ENCODE data around the gene BAHCC1. TPM values are rescaled to one million over a fixed set of nuclear protein-coding genes. Genes with fewer than 3 reads are reported as not detected.

BAHCC1 gene
- total RNA-seq, 1 donor from 2014 or later = 22.7 TPM

- Mint-ChIP-seq H3K4me3 (ENCODE audit: unreplicated experiment) (no peak overlapping the region), H3K36me3 (ENCODE audit: low read depth) (peaks cover 5% of the 10 kb centered on the region), H3K4me1 (ENCODE audit: low read depth) (peaks cover 5% of the 10 kb centered on the region)
Measured at GRCh38 chr17:81455387-81455786, 60.1 kb downstream of the BAHCC1 start.

GRCh38 chr17:81456091-81456490 lies 60.8 kb downstream of the BAHCC1 start:
- H3K27ac Mint-ChIP-seq (ENCODE audit: unreplicated experiment) = no peak overlapping the region
- no peak overlapping the region for H3K4me3 Mint-ChIP-seq (ENCODE audit: unreplicated experiment)
- no peak for TF ChIP-seq CTCF (IDR thresholded peaks at IDR 0.05)
- H3K36me3 Mint-ChIP-seq (ENCODE audit: low read depth) = peaks cover 5% of the 10 kb centered on the region
- H3K27me3 Mint-ChIP-seq (ENCODE audit: low read depth) = no peaks in the 10 kb centered on the region
- H3K9me3 Mint-ChIP-seq (ENCODE audit: low read depth) = no peaks in the 10 kb centered on the region
- H3K4me1 Mint-ChIP-seq (ENCODE audit: low read depth) = peaks cover 5% of the 10 kb centered on the region
- DNase-seq (ENCODE audit: low spot score) = no peak

More at GRCh38 chr17:81455387-81455786, 60.1 kb downstream of the BAHCC1 start:
- Mint-ChIP-seq H3K27ac (ENCODE audit: unreplicated experiment) (no peak overlapping the region), H3K27me3 (ENCODE audit: low read depth) (no peaks in the 10 kb centered on the region), H3K9me3 (ENCODE audit: low read depth) (no peaks in the 10 kb centered on the region)
- TF ChIP-seq CTCF (IDR thresholded peaks at IDR 0.05) = no peak
- no peak for DNase-seq (ENCODE audit: low spot score)

GRCh38 chr17:81456798-81457197 lies 61.5 kb downstream of the BAHCC1 start:
- H3K4me3 Mint-ChIP-seq (ENCODE audit: unreplicated experiment) = no peak overlapping the region
- no peaks in the 10 kb centered on the region for H3K27me3 Mint-ChIP-seq (ENCODE audit: low read depth)
- no peak for DNase-seq (ENCODE audit: low spot score)
- no peaks in the 10 kb centered on the region for H3K9me3 Mint-ChIP-seq (ENCODE audit: low read depth)
- H3K36me3 Mint-ChIP-seq (ENCODE audit: low read depth) = peaks cover 5% of the 10 kb centered on the region
- peaks cover 5% of the 10 kb centered on the region for H3K4me1 Mint-ChIP-seq (ENCODE audit: low read depth)
- TF ChIP-seq CTCF (IDR thresholded peaks at IDR 0.05) = no peak
- no peak overlapping the region for H3K27ac Mint-ChIP-seq (ENCODE audit: unreplicated experiment)

- DNase-seq (ENCODE audit: low spot score) = no peak
- Mint-ChIP-seq H3K4me1 (ENCODE audit: low read depth) (peaks cover 5% of the 10 kb centered on the region), H3K36me3 (ENCODE audit: low read depth) (peaks cover 7% of the 10 kb centered on the region), H3K27me3 (ENCODE audit: low read depth) (no peaks in the 10 kb centered on the region), H3K4me3 (ENCODE audit: unreplicated experiment) (no peak overlapping the region), H3K9me3 (ENCODE audit: low read depth) (no peaks in the 10 kb centered on the region), H3K27ac (ENCODE audit: unreplicated experiment) (no peak overlapping the region)
- TF ChIP-seq CTCF (IDR thresholded peaks at IDR 0.05) = no peak
Measured at GRCh38 chr17:81457401-81457800, 62.1 kb downstream of the BAHCC1 start.

GRCh38 chr17:81457917-81458555 lies 62.8 kb downstream of the BAHCC1 start:
- H3K9me3 Mint-ChIP-seq (ENCODE audit: low read depth) = no peaks in the 10 kb centered on the region
- TF ChIP-seq CTCF (IDR thresholded peaks at IDR 0.05) = no peak
- no peaks in the 10 kb centered on the region for H3K27me3 Mint-ChIP-seq (ENCODE audit: low read depth)
- peaks cover 8% of the 10 kb centered on the region for H3K36me3 Mint-ChIP-seq (ENCODE audit: low read depth)
- H3K27ac Mint-ChIP-seq (ENCODE audit: unreplicated experiment) = no peak overlapping the region
- H3K4me1 Mint-ChIP-seq (ENCODE audit: low read depth) = peaks cover 5% of the 10 kb centered on the region
- H3K4me3 Mint-ChIP-seq (ENCODE audit: unreplicated experiment) = no peak overlapping the region
- DNase-seq (ENCODE audit: low spot score) = no peak

Measured in chondrocyte (in vitro differentiated cells).